GM19452 (cell line): ENCODE data around the gene SAMD8.
"Not testable (repeated sequence)": the region's sequence is repeated elsewhere in the genome, so short reads cannot be mapped to it uniquely, and the experiment has no call there.

Source experiments
- ATAC-seq: cut with Tn5 transposase; IDR thresholded peaks from one replicate; pipeline ENCODE4 v1.9.1; 2021; ENCODE audit not compliant: unreplicated experiment

Gene SAMD8

DNA sequence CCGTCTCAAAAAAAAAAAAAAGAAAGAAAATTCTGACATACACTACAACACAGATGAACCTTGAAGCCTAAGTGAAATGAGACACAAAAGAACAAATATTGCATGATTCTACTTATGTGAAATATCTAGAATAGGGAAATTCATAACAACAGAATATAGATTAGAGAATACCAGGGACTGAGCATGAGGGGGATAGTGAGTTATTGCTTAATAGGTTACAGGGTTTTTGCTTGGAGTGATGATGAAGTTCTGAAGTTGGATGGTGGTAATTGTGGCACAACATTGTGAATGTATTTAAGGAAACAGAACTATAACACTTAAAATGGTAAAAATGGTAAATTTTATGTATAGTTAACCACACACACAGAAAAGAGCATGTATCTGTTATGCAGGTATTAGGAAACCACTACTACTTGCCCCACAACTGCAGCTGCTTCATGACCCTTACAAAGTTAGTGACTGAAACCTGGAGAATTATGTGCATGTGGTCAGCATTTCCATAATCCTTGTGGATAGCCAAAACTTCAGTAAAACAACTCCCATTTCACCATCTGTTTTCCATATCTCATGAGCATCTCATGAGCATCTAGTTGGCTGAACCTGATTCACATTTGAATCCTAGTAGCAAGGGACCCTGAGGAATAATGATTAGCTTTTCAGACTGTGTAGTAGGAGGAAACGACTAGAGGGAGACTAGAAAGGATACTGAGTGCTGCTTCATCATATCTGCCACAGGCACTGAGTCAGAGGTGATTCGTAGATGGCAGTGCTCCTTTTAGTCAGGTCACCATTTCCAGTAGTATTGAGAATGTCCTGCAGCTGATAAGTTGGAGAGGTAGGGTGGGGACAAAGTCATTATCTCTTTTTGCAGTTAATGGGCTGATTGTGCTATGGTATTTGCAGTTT is 26.3 kb downstream of the SAMD8 start:
- ATAC-seq: no peak

- no peak for ATAC-seq
Measured at GRCh38 chr10:75140246-75140645, 28.8 kb downstream of the SAMD8 start.

GRCh38 chr10:75143353-75143752 is 31.9 kb downstream of the SAMD8 start:
- no peak for ATAC-seq

GRCh38 chr10:75145590-75145989 is 34.1 kb downstream of the SAMD8 start:
- ATAC-seq: no peak

DNA sequence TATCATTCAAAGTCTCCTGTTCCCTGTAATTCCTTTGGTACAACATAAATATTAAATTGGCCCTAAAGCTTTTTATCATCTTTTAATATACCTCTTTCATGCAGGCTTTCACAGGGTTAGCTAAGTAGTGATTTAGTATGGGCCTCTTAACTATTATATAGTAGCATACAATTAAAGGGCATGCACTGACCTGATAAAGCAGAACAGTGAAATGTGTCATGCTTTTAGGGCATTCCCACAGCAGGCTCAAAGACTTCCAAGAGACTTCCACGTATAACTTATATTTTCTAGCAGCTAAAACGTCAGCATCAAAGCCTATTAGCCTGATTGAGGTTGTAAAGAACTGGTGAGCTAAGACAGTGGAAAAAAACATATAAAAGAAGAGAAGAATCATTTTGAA is 35.3 kb downstream of the SAMD8 start:
- ATAC-seq: no peak

- ATAC-seq: no peak
Measured at GRCh38 chr10:75150656-75151055, 39.2 kb downstream of the SAMD8 start.

DNA sequence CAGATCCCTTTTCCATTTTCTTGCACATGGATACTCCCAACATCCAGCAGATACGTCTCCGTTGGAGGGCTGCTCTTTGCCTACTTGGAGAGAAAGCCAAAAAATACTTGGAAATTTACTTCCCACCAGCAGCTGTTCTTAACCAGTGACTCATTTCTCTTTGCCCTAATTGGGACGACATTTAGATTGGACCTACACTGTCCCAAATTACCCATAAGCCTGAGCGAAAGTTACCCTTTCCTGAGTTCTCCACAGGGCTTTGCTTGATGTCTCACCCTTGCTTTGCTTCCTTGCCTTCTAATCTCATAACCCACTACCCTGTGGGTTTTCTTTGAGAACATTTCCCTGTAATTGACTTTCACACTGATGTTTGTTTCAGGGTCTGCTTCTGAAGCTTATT is 48.1 kb downstream of the SAMD8 start:
- no peak for ATAC-seq

DNA sequence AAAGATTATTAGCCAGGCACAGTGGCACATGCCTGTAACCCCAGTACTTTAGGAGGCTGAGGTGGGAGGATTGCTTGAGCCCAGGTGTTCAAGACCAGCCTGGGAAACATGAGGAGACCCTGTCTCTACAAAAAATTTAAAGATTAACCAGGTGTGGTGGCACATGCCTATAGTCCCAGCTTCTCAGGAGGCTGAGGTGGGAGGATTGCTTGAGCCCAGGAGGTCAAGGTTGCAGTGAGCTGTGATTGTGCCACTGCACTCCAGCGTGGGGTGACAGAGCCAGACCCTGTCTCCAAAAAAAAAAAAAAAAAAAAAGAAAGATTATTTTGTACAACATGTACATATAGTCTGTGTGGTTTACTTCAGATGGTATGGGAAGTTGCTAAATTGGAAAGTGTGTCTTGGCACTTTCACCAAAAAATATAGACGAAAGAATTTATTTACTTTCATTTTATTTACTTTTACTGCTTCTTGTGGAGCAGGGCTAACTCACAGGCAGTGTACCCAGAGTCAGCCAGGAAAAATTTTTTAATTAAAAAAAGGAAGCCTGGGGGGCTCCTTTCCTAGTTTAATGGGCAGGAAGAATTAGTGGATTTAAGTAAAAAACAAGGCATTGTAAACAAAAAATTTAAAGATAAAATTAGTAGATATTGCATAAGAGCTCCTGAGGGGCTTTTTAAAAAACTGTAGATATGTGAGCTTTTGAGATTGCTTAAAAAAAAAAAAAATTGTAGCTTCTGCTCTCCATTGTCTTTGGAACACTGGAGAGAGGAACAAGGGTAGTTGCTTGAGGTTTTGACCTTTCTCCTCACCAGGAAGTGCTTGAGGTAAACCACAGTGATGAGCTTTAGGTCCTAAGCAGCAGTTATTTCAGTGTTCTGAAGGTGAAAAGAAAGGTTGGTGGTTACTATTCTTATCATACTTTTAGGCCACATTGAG is 54.5 kb downstream of the SAMD8 start:
- peak; percentile 92 for ATAC-seq

- peak; percentile 38 for ATAC-seq
Measured at GRCh38 chr10:75166623-75166972, 55.1 kb downstream of the SAMD8 start.

DNA sequence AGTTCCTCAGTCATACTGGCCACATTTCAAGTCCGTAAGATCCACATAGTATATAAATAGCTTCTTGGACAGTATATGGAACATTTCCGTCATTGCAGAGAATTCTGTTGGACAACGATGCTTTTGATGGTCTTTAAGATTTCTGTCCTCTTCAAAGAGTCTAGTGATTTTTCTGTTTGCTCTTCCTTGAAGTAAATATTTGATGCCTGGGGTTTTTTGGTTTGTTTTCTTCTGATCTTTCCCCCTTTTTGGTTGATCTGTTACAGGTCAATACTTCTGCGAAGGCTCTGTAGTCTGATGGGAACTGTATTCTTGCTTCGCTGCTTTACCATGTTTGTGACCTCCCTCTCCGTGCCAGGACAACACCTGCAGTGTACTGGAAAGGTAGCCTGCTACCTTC is 56.8 kb downstream of the SAMD8 start:
- no peak for ATAC-seq

GRCh38 chr10:75170215-75170614 is 58.8 kb downstream of the SAMD8 start:
- ATAC-seq: no peak

DNA sequence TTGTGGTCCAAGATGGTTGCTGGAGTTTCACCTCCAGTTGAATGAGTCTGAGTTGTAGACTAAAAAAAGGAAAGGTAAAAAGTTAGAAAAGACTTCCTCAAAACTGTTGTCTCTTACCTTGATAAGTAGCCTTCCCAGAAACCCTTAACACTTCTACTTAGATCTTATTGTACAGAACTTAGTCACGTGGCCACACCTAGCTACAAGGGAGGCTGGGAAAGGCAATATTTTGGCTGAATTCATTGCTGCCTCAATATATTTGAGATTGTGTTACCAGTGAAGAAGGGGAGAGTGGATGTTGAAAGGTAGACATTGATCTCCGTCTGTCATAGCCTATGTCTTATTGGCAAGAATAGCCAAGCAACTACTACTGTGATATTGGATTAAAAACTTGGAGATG is 63.6 kb downstream of the SAMD8 start:
- ATAC-seq: no peak

DNA sequence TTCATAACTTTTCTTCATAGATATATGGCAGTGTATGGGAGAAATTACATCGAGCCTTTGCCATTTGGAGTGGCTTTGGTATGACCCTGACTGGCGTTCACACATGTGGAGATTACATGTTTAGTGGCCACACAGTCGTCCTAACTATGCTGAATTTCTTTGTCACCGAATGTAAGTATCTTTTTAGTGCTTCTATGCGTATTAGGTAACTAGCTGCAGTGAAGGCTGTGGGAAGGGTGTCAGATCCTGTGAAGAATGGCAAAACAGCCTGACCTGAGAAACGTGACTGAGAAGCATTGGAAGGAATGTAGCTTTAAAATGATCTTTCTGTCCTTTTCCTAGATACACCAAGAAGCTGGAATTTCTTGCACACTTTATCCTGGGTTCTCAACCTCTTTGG is 64.6 kb downstream of the SAMD8 start:
- ATAC-seq: no peak

- ATAC-seq: no peak
Measured at GRCh38 chr10:75176736-75177135, 65.3 kb downstream of the SAMD8 start.

GRCh38 chr10:75179657-75180177 is 68.3 kb downstream of the SAMD8 start:
- ATAC-seq: no peak

DNA sequence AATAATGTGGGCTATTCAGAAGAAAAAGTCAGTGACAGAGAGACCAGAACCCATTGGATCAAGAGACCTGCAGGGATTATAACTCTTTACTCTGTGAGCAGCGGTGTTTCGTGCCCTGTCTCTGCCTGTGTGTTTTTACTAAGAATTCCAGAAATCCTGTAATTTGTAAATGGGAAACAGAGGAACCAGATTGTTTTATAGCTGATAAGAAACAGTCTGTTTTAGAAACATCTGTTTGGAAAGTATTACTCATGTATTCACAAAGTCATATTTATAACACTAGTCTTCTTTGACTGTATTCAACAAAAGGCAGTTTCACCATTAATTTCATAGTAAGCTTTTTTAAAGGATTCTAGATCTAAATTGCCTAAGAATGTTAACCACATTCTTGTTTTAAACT is 69.1 kb downstream of the SAMD8 start:
- no peak for ATAC-seq

DNA sequence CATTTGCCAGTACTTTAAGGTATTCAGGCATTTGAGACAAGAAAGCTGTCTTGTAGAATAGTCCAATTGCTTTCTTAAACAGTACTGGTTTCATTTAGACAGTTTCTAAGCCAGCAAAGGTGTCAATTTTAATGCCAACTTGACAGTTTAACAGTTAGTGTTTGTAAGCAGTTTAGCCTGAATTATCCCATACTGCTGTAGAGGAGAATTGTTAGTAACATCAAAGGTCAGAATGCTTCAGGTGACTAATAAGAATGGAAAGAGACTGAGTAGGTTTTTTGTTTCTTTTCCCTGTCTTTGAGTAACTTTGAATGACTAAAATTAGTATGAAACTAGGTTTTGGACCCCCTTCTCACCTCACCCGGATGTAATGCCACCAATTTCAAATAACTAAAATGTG is 69.6 kb downstream of the SAMD8 start:
- ATAC-seq: no peak

DNA sequence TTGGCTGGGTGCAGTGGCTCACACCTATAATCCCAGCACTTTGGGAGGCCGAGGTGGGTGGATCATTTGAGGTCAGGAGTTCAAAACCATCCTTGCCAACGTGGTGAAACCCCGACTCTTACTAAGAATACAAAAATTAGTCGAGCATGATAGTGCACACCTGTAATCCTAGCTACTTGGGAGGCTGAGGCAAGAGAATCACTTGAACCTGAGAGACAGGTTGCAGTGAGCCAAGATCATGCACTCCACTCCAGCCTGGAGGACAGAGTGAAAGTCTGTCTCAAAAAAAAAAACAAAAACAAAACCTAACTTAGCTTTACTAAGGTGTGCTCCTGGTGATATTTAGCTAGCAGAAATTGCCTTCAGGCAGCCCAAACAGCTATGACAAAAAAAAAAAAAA is 74.9 kb downstream of the SAMD8 start:
- ATAC-seq: no peak

- ATAC-seq: no peak
Measured at GRCh38 chr10:75187961-75188426, 76.5 kb downstream of the SAMD8 start.

GRCh38 chr10:75188522-75188921 is 77.1 kb downstream of the SAMD8 start:
- not testable (repeated sequence) for ATAC-seq

DNA sequence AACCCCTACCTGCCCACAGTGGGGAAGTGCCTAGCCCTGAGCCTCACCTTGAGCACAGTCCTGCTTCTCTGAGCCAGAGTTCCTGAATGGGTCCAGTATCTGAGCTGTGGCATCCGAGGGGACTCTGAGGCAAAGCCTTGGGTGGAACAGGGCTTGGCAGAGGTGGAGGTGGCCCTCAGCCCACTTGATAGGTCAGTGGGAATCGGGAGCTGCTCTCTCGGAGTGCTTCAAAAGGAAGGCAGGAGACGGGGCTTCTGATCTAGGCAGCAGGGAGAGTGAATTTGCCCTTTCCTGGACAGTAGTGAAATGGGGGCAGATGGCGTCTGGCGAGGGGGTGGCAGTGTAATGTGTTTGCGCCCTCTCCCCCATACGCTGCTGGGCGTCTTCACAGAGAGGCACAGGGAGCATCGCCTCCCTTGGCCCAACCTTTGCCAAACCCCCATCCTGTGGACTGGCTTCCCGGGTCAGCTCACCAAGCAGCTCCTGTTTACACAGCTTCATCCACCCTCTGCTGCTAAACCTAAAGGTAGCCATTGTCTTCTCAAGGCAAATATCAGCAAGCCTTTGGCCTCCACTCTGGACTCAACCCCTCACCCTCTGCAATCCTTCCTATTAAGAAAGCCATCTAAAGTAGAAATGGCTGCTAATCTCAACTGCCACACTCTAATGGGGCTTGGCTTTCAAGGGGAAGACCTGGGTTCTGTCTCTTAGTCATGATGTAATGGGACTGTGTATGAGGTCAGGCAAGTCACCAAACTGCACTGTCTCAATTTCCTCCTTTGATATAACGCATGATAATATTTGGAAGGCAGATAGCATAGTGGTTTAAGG is 78.0 kb downstream of the SAMD8 start:
- no peak for ATAC-seq
